MCF 10A (cell line): ENCODE data around the gene ADGRG4. TPM values are rescaled to one million over a fixed set of nuclear protein-coding genes. Genes with fewer than 3 reads are reported as not detected.

Experiments used
- BruUV-seq: library from RNA; stranded (reverse); fragments of 400-500 nt; replicated peaks from 2 replicates; lab custom pipeline; 2021; lab: Mats Ljungman, UMichigan
- CTCF ChIA-PET: fragments of 300-600 bp; sonication (Branson Sonifier 250); formaldehyde crosslinking; extraction: SDS; loops from one replicate; lab custom pipeline; 2021; ENCODE audit warnings: antibody characterized with exemption, inconsistent platforms; lab: Yijun Ruan, JAX
- POLR2A ChIA-PET: fragments of 300-600, 350-650 bp; sonication (Branson Sonifier 250); formaldehyde crosslinking; extraction: SDS; loops from one replicate; lab custom pipeline; 2020; ENCODE audit warnings: antibody characterized with exemption, inconsistent platforms; lab: Yijun Ruan, JAX
- DNase-seq: peaks from one replicate; pipeline ENCODE4 v3.0.0-alpha.2; 2018; ENCODE audit not compliant: unreplicated experiment
- H3K27ac Mint-ChIP-seq: one replicate; pipeline ENCODE4 v1.8.0; 2022; ENCODE audit warnings: mild to moderate bottlenecking, low read depth, mixed read lengths; ENCODE audit not compliant: unreplicated experiment
- H3K27me3 Mint-ChIP-seq: one replicate; pipeline ENCODE4 v1.8.0; 2022; ENCODE audit warnings: mixed read lengths; ENCODE audit not compliant: insufficient read depth, unreplicated experiment
- H3K36me3 Mint-ChIP-seq: one replicate; pipeline ENCODE4 v1.8.0; 2022; ENCODE audit warnings: mild to moderate bottlenecking, moderate library complexity, mixed read lengths; ENCODE audit not compliant: insufficient read depth, unreplicated experiment
- H3K4me1 Mint-ChIP-seq: one replicate; pipeline ENCODE4 v1.8.0; 2022; ENCODE audit warnings: mixed read lengths; ENCODE audit not compliant: insufficient read depth, unreplicated experiment
- H3K4me3 Mint-ChIP-seq: one replicate; pipeline ENCODE4 v1.8.0; 2022; ENCODE audit warnings: mild to moderate bottlenecking, moderate library complexity, mixed read lengths; ENCODE audit not compliant: unreplicated experiment
- H3K9me3 Mint-ChIP-seq: one replicate; pipeline ENCODE4 v1.8.0; 2022; ENCODE audit warnings: mixed read lengths; ENCODE audit not compliant: unreplicated experiment
- intact Hi-C: fragments of 100-400 bp; cut with micrococcal nuclease; formaldehyde crosslinking; loops from 2 replicates; pipeline ENCODE4 v1.14.1; 2022
- total RNA-seq: library from RNA; stranded (reverse); gene quantifications from 2 replicates; pipeline ENCODE4 v1.2.3, GENCODE V29; 2022
- TF ChIP-seq, protein P1 (sequence below): fragments of 200-600 bp; IDR thresholded peaks from one replicate; pipeline ENCODE4 v1.8.0; 2022; ENCODE audit warnings: antibody characterized with exemption, mild to moderate bottlenecking; ENCODE audit not compliant: unreplicated experiment

ADGRG4 gene
- total RNA-seq, 1 experiment from 2014 or later, result not detected

GRCh38 chrX:136446208-136446607, 145.4 kb downstream of the ADGRG4 start:
- no peak for DNase-seq
- ChIA-PET CTCF (no interaction called here), POLR2A (no interaction called here)
- Mint-ChIP-seq H3K4me1 (no peaks in the 10 kb centered on the region), H3K27ac (no peak overlapping the region), H3K4me3 (no peak overlapping the region), H3K36me3 (no peaks in the 10 kb centered on the region), H3K27me3 (no peaks in the 10 kb centered on the region), H3K9me3 (no peaks in the 10 kb centered on the region)
- intact Hi-C loops, result no loop called here
- no TSS peak for BruUV-seq
- TF ChIP-seq, protein P1, sequence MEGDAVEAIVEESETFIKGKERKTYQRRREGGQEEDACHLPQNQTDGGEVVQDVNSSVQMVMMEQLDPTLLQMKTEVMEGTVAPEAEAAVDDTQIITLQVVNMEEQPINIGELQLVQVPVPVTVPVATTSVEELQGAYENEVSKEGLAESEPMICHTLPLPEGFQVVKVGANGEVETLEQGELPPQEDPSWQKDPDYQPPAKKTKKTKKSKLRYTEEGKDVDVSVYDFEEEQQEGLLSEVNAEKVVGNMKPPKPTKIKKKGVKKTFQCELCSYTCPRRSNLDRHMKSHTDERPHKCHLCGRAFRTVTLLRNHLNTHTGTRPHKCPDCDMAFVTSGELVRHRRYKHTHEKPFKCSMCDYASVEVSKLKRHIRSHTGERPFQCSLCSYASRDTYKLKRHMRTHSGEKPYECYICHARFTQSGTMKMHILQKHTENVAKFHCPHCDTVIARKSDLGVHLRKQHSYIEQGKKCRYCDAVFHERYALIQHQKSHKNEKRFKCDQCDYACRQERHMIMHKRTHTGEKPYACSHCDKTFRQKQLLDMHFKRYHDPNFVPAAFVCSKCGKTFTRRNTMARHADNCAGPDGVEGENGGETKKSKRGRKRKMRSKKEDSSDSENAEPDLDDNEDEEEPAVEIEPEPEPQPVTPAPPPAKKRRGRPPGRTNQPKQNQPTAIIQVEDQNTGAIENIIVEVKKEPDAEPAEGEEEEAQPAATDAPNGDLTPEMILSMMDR, result no peak

- Mint-ChIP-seq H3K4me1 (no peaks in the 10 kb centered on the region), H3K27me3 (no peaks in the 10 kb centered on the region), H3K9me3 (no peaks in the 10 kb centered on the region), H3K36me3 (no peaks in the 10 kb centered on the region), H3K4me3 (no peak overlapping the region), H3K27ac (no peak overlapping the region)
- TF ChIP-seq, protein P1, result no peak
- no peak for DNase-seq
- intact Hi-C loops, result no loop called here
- ChIA-PET POLR2A (no interaction called here), CTCF (no interaction called here)
- BruUV-seq, result no TSS peak
Measured at GRCh38 chrX:136447308-136447707, 146.5 kb downstream of the ADGRG4 start.

- H3K4me1 Mint-ChIP-seq, result no peaks in the 10 kb centered on the region
- no TSS peak for BruUV-seq
- DNase-seq, result no peak
Measured at GRCh38 chrX:136447968-136448367, 147.2 kb downstream of the ADGRG4 start.

DNA sequence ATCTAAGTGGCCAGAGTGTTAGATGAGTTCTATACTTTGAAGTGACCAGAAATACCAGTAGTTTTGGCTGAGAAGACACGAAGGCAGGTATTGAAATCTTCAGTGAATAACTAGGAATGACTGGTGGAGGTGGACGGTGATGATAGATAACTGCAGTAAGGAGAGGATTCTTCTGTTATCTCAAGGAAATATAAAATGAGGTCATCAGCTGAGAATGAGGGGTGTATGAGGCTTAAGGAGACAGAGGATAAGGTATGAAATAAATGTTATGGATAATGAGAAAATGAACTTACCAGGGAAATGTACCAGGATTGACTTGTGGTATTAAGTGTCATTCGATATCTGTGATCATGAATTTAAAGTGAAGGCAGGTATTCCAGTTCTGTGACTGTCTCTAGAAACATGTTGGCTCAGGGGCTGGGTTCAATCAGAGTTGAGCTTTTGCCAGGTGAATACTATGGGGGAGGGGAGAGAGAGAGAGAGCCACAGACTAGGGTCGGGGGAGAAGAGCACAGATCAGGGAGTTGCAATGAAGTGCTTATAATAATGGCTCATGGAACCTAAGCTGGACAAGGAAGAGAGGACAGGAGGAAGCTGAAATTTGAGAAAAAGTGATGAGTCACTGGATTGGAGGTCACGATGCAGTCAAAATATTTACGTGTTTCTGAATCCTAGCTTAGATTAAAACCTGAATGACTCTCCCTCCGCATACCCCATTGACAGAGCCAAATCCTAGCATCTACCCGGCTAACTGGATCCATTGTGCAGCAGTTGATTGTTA, 149.5 kb downstream of the ADGRG4 start:
- CTCF ChIA-PET, result interaction anchor here (0.5 kb wide), 1 partner anchor 10 kb away, joined by 4 read pairs; no protein-coding TSS in a partner anchor
- Mint-ChIP-seq H3K4me1 (no peaks in the 10 kb centered on the region), H3K36me3 (no peaks in the 10 kb centered on the region), H3K27ac (no peak overlapping the region), H3K9me3 (no peaks in the 10 kb centered on the region), H3K4me3 (no peak overlapping the region), H3K27me3 (no peaks in the 10 kb centered on the region)
- no TSS peak for BruUV-seq
- intact Hi-C loops, result no loop called here
- DNase-seq, result no peak
- TF ChIP-seq, protein P1, result no peak
- POLR2A ChIA-PET, result interaction anchor here (0.7 to 0.8 kb wide), 2 partner anchors 18 to 51 kb away, joined by 3 read pairs; no protein-coding TSS in a partner anchor

More at GRCh38 chrX:136447968-136448367, 147.2 kb downstream of the ADGRG4 start:
- Mint-ChIP-seq H3K27me3 (no peaks in the 10 kb centered on the region), H3K9me3 (no peaks in the 10 kb centered on the region), H3K27ac (no peak overlapping the region), H3K36me3 (no peaks in the 10 kb centered on the region), H3K4me3 (no peak overlapping the region)
- intact Hi-C loops, result no loop called here
- ChIA-PET CTCF (no interaction called here), POLR2A (no interaction called here)
- TF ChIP-seq, protein P1, result no peak
